MM.1S (cell line): ENCODE measurements around the gene PRKG1.

Experiments used
- DNase-seq: peaks from one replicate; pipeline ENCODE4 v3.0.0-alpha.2; 2015
- H2AFZ ChIP-seq: fragments of 300-600 bp; sonication (generic); 2 replicates; pipeline ENCODE4 v1.6.0; 2016; ENCODE audit warnings: antibody characterized with exemption, low read length
- H3F3A ChIP-seq: fragments of 300-600 bp; sonication (generic); 2 replicates; pipeline ENCODE4 v1.6.1; 2016; ENCODE audit warnings: mild to moderate bottlenecking, antibody characterized with exemption, low read length, moderate library complexity, mixed read lengths; ENCODE audit not compliant: insufficient read depth
- H3K27ac ChIP-seq: fragments of 300-600 bp; sonication (generic); 2 replicates; pipeline ENCODE4 v1.5.1; 2016; ENCODE audit warnings: mild to moderate bottlenecking, low read length
- H3K27me3 ChIP-seq: fragments of 300-600 bp; sonication (generic); replicated peaks from 2 replicates; pipeline ENCODE4 v1.6.0; 2016; ENCODE audit warnings: low read length; ENCODE audit not compliant: insufficient read depth
- H3K36me3 ChIP-seq: fragments of 300-600 bp; sonication (generic); replicated peaks from 2 replicates; pipeline ENCODE4 v1.6.1; 2016; ENCODE audit warnings: mild to moderate bottlenecking, low read length, mixed read lengths; ENCODE audit not compliant: insufficient read depth
- H3K4me1 ChIP-seq: fragments of 300-600 bp; sonication (generic); 2 replicates; pipeline ENCODE4 v1.6.1; 2016; ENCODE audit warnings: low read length, mixed read lengths
- H3K4me2 ChIP-seq: fragments of 300-600 bp; sonication (generic); 2 replicates; pipeline ENCODE4 v1.6.0; 2016; ENCODE audit warnings: low read depth, low read length
- H3K4me3 ChIP-seq: fragments of 300-600 bp; sonication (generic); 2 replicates; pipeline ENCODE4 v1.5.1; 2016; ENCODE audit warnings: low read length, mixed read lengths
- H3K79me2 ChIP-seq: fragments of 300-600 bp; sonication (generic); 2 replicates; pipeline ENCODE4 v1.6.1; 2016; ENCODE audit warnings: mixed run types, low read length, mixed read lengths
- H3K9ac ChIP-seq: fragments of 300-600 bp; sonication (generic); 2 replicates; pipeline ENCODE4 v1.6.1; 2016; ENCODE audit warnings: low read length, mixed read lengths
- H3K9me2 ChIP-seq: fragments of 300-600 bp; sonication (generic); replicated peaks from 2 replicates; pipeline ENCODE4 v1.6.1; 2016; ENCODE audit warnings: mild to moderate bottlenecking, low read length, mixed read lengths; ENCODE audit not compliant: insufficient read depth
- H3K9me3 ChIP-seq: fragments of 300-600 bp; sonication (generic); replicated peaks from 2 replicates; pipeline ENCODE4 v1.6.1; 2016; ENCODE audit warnings: mild to moderate bottlenecking, low read length, mixed read lengths; ENCODE audit not compliant: insufficient read depth
- H4K20me1 ChIP-seq: fragments of 300-600 bp; sonication (generic); 2 replicates; pipeline ENCODE4 v1.6.1; 2016; ENCODE audit warnings: mild to moderate bottlenecking, low read length, moderate library complexity, mixed read lengths; ENCODE audit not compliant: insufficient read depth
- CTCF ChIP-seq: fragments of 300-600 bp; sonication (generic); IDR thresholded peaks from 2 replicates; pipeline ENCODE4 v1.5.1; 2016; ENCODE audit warnings: antibody characterized with exemption, low read length, mixed read lengths
- EZH2 ChIP-seq: fragments of 300-600 bp; sonication (generic); optimal IDR thresholded peaks from 2 replicates; pipeline ENCODE3; 2017; ENCODE audit warnings: low read depth, mild to moderate bottlenecking, antibody characterized with exemption, low read length, mixed read lengths
- EZH2phosphoT487 ChIP-seq: fragments of 300-600 bp; sonication (generic); IDR thresholded peaks from 2 replicates; pipeline ENCODE4 v1.6.1; 2018; ENCODE audit warnings: antibody characterized with exemption, low read length

The PRKG1 gene

DNA sequence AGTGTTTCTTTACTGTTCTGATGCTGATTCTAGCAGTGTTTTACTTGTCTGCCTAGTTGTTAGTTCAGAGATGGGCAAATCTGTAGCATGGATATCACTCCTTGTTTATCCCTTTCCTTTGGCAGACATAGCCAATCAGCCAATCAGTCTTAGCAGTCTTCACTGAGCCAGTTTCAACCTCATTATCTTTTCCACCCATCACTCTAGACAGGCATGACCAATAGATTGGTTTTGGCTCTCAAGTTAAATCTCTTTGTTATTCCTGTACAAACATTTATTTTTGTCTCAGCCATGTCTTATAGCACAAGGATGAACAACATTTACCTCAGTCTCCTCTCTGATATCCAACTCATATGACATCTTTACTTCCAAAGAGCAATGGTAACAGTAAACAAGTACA, 109.5 kb downstream of the PRKG1 start:
- H3K4me1 ChIP-seq = no peaks in the 10 kb centered on the region
- H3K9ac ChIP-seq = no peak overlapping the region
- H3K27me3 ChIP-seq = no peaks in the 10 kb centered on the region
- H3K9me3 ChIP-seq = no peaks in the 10 kb centered on the region
- H3F3A ChIP-seq = no peaks in the 10 kb centered on the region
- no peak overlapping the region for H3K27ac ChIP-seq
- H3K4me3 ChIP-seq = no peak overlapping the region
- no peaks in the 10 kb centered on the region for H4K20me1 ChIP-seq
- no peak for DNase-seq
- no peak overlapping the region for H2AFZ ChIP-seq
- no peaks in the 10 kb centered on the region for H3K9me2 ChIP-seq
- H3K4me2 ChIP-seq = no peak overlapping the region
- no peaks in the 10 kb centered on the region for H3K36me3 ChIP-seq
- no peaks in the 10 kb centered on the region for H3K79me2 ChIP-seq
- no peak for TF ChIP-seq CTCF
- TF ChIP-seq EZH2phosphoT487 = no peak
- no peak for TF ChIP-seq EZH2

DNA sequence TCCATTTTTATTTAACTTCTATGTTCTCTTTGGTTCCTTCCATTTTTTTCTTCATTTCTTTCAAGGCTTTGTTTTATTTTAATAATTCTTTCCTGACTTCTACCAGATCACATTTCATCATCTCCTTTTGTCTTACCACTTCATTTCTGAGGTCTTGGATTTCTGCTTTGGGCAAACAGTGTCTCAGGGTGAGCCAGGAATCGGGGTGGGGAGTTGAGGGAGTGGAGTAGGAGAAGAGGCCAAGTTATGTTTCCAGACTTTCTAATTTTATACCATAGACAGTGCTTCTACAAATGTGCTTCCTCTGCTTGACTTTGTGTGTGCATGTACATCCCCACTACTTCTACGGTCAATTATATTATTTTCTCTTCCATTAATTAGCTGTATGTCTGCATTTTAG, 112.1 kb downstream of the PRKG1 start:
- no peaks in the 10 kb centered on the region for H4K20me1 ChIP-seq
- no peaks in the 10 kb centered on the region for H3K79me2 ChIP-seq
- no peaks in the 10 kb centered on the region for H3K27me3 ChIP-seq
- no peak overlapping the region for H3K4me3 ChIP-seq
- no peaks in the 10 kb centered on the region for H3K9me3 ChIP-seq
- no peak overlapping the region for H3K27ac ChIP-seq
- no peaks in the 10 kb centered on the region for H3F3A ChIP-seq
- H3K9ac ChIP-seq = no peak overlapping the region
- no peak for DNase-seq
- TF ChIP-seq EZH2 (no peak), EZH2phosphoT487 (no peak), CTCF (no peak)
- H3K4me2 ChIP-seq = no peak overlapping the region
- H2AFZ ChIP-seq = no peak overlapping the region
- no peaks in the 10 kb centered on the region for H3K4me1 ChIP-seq
- no peaks in the 10 kb centered on the region for H3K9me2 ChIP-seq
- no peaks in the 10 kb centered on the region for H3K36me3 ChIP-seq

DNA sequence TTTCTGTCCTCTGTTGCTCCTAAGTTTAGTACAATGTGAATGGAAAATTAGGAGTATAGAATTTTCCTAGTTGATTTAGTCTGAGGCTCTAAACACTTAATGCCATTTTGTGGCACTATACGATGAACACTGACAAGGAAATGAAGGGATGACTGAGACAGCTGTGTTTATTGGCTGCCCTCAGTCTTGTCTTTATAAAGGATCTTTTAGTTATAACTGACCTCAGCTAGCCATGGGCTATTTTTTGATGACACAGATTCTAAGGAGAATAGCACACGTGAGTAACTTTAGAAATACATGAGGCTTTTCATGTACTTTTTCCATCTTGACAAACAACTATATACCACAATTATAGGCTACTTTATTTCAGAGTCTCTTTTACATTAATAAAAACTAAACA, 113.7 kb downstream of the PRKG1 start:
- DNase-seq = no peak
- no peak overlapping the region for H2AFZ ChIP-seq
- no peak overlapping the region for H3K4me3 ChIP-seq
- H4K20me1 ChIP-seq = no peaks in the 10 kb centered on the region
- H3K79me2 ChIP-seq = no peaks in the 10 kb centered on the region
- H3K9ac ChIP-seq = no peak overlapping the region
- H3K27me3 ChIP-seq = no peaks in the 10 kb centered on the region
- no peaks in the 10 kb centered on the region for H3K36me3 ChIP-seq
- H3K9me2 ChIP-seq = no peaks in the 10 kb centered on the region
- H3K4me1 ChIP-seq = no peaks in the 10 kb centered on the region
- no peaks in the 10 kb centered on the region for H3F3A ChIP-seq
- no peak overlapping the region for H3K27ac ChIP-seq
- TF ChIP-seq EZH2phosphoT487 (no peak), EZH2 (no peak)
- no peak overlapping the region for H3K4me2 ChIP-seq
- H3K9me3 ChIP-seq = no peaks in the 10 kb centered on the region

DNA sequence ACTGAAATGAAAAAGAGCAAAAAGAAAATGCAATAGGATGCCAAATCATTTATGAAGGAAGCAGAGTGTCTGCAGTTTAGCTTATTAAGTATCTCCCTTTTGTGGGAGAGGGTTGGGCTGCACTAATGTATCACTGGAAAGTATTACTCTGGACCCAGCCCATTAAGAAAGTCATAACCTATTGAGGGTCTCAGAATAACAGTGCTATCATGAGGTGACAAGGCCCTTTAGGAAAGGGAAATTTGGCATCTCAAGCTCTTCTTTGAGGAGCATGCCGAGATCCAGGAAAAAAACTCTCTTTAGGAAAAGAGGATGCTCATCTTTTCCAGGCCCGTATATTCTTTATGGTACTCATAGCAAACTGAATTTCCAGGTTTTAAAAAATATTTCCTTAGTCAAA, 114.6 kb downstream of the PRKG1 start:
- H4K20me1 ChIP-seq = no peaks in the 10 kb centered on the region
- TF ChIP-seq EZH2phosphoT487 (no peak), EZH2 (no peak), CTCF (no peak)
- no peaks in the 10 kb centered on the region for H3K36me3 ChIP-seq

More for the DNA sequence above, 114.6 kb downstream of the PRKG1 start:
- no peak overlapping the region for H3K4me2 ChIP-seq
- H3K9me3 ChIP-seq = no peaks in the 10 kb centered on the region
- H3K4me3 ChIP-seq = no peak overlapping the region
- DNase-seq = no peak
- H2AFZ ChIP-seq = no peak overlapping the region
- H3F3A ChIP-seq = no peaks in the 10 kb centered on the region
- H3K27ac ChIP-seq = no peak overlapping the region
- H3K9ac ChIP-seq = no peak overlapping the region
- no peaks in the 10 kb centered on the region for H3K79me2 ChIP-seq
- no peaks in the 10 kb centered on the region for H3K4me1 ChIP-seq
- H3K27me3 ChIP-seq = no peaks in the 10 kb centered on the region
- H3K9me2 ChIP-seq = no peaks in the 10 kb centered on the region
